Measurements from ENCODE around the gene SH2D3A. TPM values are rescaled to one million over a fixed set of nuclear protein-coding genes. Genes with fewer than 3 reads are reported as not detected.

The SH2D3A gene
- total RNA-seq, 6 experiments from 2014 or later, result not detected

DNA sequence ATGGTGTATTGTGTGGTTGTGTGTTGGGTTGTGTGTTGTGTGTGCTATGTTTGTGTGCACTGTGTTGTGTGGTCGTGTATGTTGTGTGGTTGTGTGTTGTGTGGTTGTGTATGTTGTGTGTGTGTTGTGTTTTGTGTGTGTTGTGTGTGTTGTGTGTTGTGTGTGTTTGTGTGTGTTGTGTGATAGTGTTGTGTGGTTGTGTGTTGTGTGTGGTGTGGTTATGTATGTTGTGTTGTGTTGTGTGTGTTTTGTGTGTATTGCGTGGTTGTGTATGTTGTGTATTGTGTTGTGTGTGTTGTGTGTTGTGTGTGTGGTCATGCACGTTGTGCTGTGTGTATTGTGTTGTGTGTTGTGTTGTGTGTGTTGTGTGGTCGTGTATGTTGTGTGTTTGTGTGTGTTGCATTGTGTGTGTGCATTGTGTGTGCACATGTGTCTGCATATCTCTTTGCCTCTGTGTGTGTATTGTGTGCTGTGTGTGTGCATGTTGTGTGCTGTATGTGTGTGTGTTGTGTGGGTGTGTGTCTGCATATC, 49.7 kb downstream of the SH2D3A start:
- Mint-ChIP-seq H3K27ac (no peak overlapping the region), H3K36me3 (ENCODE audit: low read depth) (peaks cover 6% of the 10 kb centered on the region), H3K4me1 (ENCODE audit: low read depth) (peaks cover 9% of the 10 kb centered on the region), H3K4me3 (peak overlapping the region; percentile 5; the same call in 1 of the 2 replicates), H3K9me3 (peaks cover 14% of the 10 kb centered on the region), H3K27me3 (ENCODE audit: insufficient read depth) (peaks cover 13% of the 10 kb centered on the region)
- DNase-seq, result no peak
- TF ChIP-seq, protein P1, sequence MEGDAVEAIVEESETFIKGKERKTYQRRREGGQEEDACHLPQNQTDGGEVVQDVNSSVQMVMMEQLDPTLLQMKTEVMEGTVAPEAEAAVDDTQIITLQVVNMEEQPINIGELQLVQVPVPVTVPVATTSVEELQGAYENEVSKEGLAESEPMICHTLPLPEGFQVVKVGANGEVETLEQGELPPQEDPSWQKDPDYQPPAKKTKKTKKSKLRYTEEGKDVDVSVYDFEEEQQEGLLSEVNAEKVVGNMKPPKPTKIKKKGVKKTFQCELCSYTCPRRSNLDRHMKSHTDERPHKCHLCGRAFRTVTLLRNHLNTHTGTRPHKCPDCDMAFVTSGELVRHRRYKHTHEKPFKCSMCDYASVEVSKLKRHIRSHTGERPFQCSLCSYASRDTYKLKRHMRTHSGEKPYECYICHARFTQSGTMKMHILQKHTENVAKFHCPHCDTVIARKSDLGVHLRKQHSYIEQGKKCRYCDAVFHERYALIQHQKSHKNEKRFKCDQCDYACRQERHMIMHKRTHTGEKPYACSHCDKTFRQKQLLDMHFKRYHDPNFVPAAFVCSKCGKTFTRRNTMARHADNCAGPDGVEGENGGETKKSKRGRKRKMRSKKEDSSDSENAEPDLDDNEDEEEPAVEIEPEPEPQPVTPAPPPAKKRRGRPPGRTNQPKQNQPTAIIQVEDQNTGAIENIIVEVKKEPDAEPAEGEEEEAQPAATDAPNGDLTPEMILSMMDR (IDR thresholded peaks at IDR 0.05), result no peak

GRCh38 chr19:6717036-6717435, 50.2 kb downstream of the SH2D3A start:
- Mint-ChIP-seq H3K27ac (no peak overlapping the region), H3K4me3 (no peak overlapping the region)
- TF ChIP-seq, protein P1 (IDR thresholded peaks at IDR 0.05), result no peak

DNA sequence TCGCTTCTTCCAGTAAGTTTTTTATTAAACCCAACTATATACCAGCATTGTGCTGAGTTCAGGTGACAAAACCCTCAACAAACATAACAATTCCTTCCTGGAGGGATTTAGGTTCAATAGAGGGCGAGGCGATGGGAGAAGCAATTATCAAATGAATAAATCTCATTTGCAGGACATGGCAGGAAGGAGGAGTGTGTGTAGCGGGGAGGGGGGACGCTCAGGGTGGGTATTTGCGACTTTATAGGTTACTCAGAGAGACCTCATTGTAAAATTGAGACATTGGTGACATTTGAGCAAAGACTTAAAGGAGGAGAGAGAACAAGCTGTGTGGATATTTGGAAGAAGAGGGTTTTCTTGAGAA, 50.6 kb downstream of the SH2D3A start:
- Mint-ChIP-seq H3K27me3 (ENCODE audit: insufficient read depth) (peaks cover 13% of the 10 kb centered on the region), H3K36me3 (ENCODE audit: low read depth) (peaks cover 6% of the 10 kb centered on the region), H3K4me1 (ENCODE audit: low read depth) (peaks cover 9% of the 10 kb centered on the region), H3K27ac (no peak overlapping the region), H3K4me3 (no peak overlapping the region), H3K9me3 (peaks cover 14% of the 10 kb centered on the region)
- DNase-seq, result no peak
- TF ChIP-seq, protein P1 (IDR thresholded peaks at IDR 0.05), result no peak

More at GRCh38 chr19:6717036-6717435, 50.2 kb downstream of the SH2D3A start:
- Mint-ChIP-seq H3K27me3 (ENCODE audit: insufficient read depth) (peaks cover 9% of the 10 kb centered on the region), H3K36me3 (ENCODE audit: low read depth) (peaks cover 6% of the 10 kb centered on the region), H3K4me1 (ENCODE audit: low read depth) (peaks cover 9% of the 10 kb centered on the region), H3K9me3 (peaks cover 14% of the 10 kb centered on the region)
- DNase-seq, result no peak

- Mint-ChIP-seq H3K4me3 (no peak overlapping the region), H3K4me1 (ENCODE audit: low read depth) (no peaks in the 10 kb centered on the region), H3K9me3 (peaks cover 14% of the 10 kb centered on the region), H3K27ac (no peak overlapping the region), H3K36me3 (ENCODE audit: low read depth) (peaks cover 6% of the 10 kb centered on the region), H3K27me3 (ENCODE audit: insufficient read depth) (peaks cover 25% of the 10 kb centered on the region)
- DNase-seq, result no peak
- TF ChIP-seq, protein P1 (IDR thresholded peaks at IDR 0.05), result no peak
These were observed 52.3 kb downstream of the SH2D3A start for GRCh38 chr19:6714749-6715555.

GRCh38 chr19:6713773-6714692, 53.2 kb downstream of the SH2D3A start:
- H3K9me3 Mint-ChIP-seq, result peaks cover 14% of the 10 kb centered on the region
- H3K27me3 Mint-ChIP-seq (ENCODE audit: insufficient read depth), result peaks cover 32% of the 10 kb centered on the region
- no peak for DNase-seq
- H3K4me3 Mint-ChIP-seq, result no peak overlapping the region
- H3K27ac Mint-ChIP-seq, result no peak overlapping the region
- H3K36me3 Mint-ChIP-seq (ENCODE audit: low read depth), result peaks cover 6% of the 10 kb centered on the region
- TF ChIP-seq, protein P1 (IDR thresholded peaks at IDR 0.05), result no peak
- H3K4me1 Mint-ChIP-seq (ENCODE audit: low read depth), result no peaks in the 10 kb centered on the region
